AG09319 (cell line): ENCODE measurements around the gene PPARD.

ENCODE experiments used
- DNase-seq: peaks from one replicate; pipeline ENCODE4 v3.0.0-alpha.2; 2010; ENCODE audit warnings: low read depth; ENCODE audit errors: extremely low read depth
- CTCF ChIP-seq: IDR thresholded peaks from 2 replicates; pipeline ENCODE4 v1.5.1; 2011; ENCODE audit warnings: low read depth, mild to moderate bottlenecking, inconsistent platforms, low read length, moderate library complexity

The PPARD gene

GRCh38 chr6:35354361-35355135, 12.2 kb downstream of the PPARD start:
- DNase-seq = no peak
- no peak for TF ChIP-seq CTCF

- no peak for TF ChIP-seq CTCF
- DNase-seq = no peak
These were observed 14.0 kb downstream of the PPARD start for GRCh38 chr6:35356391-35356790.

- no peak for TF ChIP-seq CTCF
- no peak for DNase-seq
These were observed 15.3 kb downstream of the PPARD start for GRCh38 chr6:35357677-35358076.

GRCh38 chr6:35358086-35358485, 15.7 kb downstream of the PPARD start:
- DNase-seq = no peak
- no peak for TF ChIP-seq CTCF

GRCh38 chr6:35359346-35359743, 17.0 kb downstream of the PPARD start:
- TF ChIP-seq CTCF = no peak
- DNase-seq = no peak

- no peak for TF ChIP-seq CTCF
- no peak for DNase-seq
These were observed 17.5 kb downstream of the PPARD start for GRCh38 chr6:35359744-35360348.

GRCh38 chr6:35360349-35361138, 18.2 kb downstream of the PPARD start:
- TF ChIP-seq CTCF = no peak
- DNase-seq = no peak
